ENCODE results near the gene BBLN.

BBLN gene

GRCh38 chr9:128145951-128146351 lies 14.1 kb upstream of the BBLN start:
- no peak for TF ChIP-seq EZH2 (optimal IDR thresholded peaks at IDR 0.05; ENCODE audit: low read depth, low read length)
- no peak for TF ChIP-seq EZH2phosphoT487 (IDR thresholded peaks at IDR 0.05; ENCODE audit: low read length)
- no peak for TF ChIP-seq CTCF (IDR thresholded peaks at IDR 0.05; ENCODE audit: low read length)
- Histone ChIP-seq H3K4me3 (ENCODE audit: low read length) (no peak overlapping the region), H3K9me3 (replicated peaks; ENCODE audit: insufficient read depth, low read length) (no peaks in the 10 kb centered on the region), H4K20me1 (ENCODE audit: insufficient read depth, low read length) (no peaks in the 10 kb centered on the region), H3K27ac (ENCODE audit: low read length) (no peak overlapping the region), H3K36me3 (replicated peaks; ENCODE audit: insufficient read depth, low read length) (no peaks in the 10 kb centered on the region), H2AFZ (ENCODE audit: low read length) (no peak overlapping the region), H3K79me2 (ENCODE audit: low read length) (no peaks in the 10 kb centered on the region), H3K4me1 (ENCODE audit: low read length) (no peaks in the 10 kb centered on the region), H3K4me2 (ENCODE audit: low read depth, low read length) (no peak overlapping the region), H3K9me2 (replicated peaks; ENCODE audit: insufficient read depth, low read length) (no peaks in the 10 kb centered on the region), H3K27me3 (replicated peaks; ENCODE audit: insufficient read depth, low read length) (peaks cover 7% of the 10 kb centered on the region; the same call in 1 of the 2 replicates), H3F3A (ENCODE audit: insufficient read depth, low read length) (no peaks in the 10 kb centered on the region), H3K9ac (ENCODE audit: low read length) (no peak overlapping the region)
- DNase-seq = no peak

- TF ChIP-seq EZH2 (optimal IDR thresholded peaks at IDR 0.05; ENCODE audit: low read depth, low read length) (no peak), EZH2phosphoT487 (IDR thresholded peaks at IDR 0.05; ENCODE audit: low read length) (no peak), CTCF (IDR thresholded peaks at IDR 0.05; ENCODE audit: low read length) (no peak)
- no peak overlapping the region for H3K4me2 ChIP-seq (ENCODE audit: low read depth, low read length)
- H3F3A ChIP-seq (ENCODE audit: insufficient read depth, low read length) = no peaks in the 10 kb centered on the region
- no peaks in the 10 kb centered on the region for H3K9me3 ChIP-seq (replicated peaks; ENCODE audit: insufficient read depth, low read length)
- H3K9me2 ChIP-seq (replicated peaks; ENCODE audit: insufficient read depth, low read length) = no peaks in the 10 kb centered on the region
- no peak for DNase-seq
- H2AFZ ChIP-seq (ENCODE audit: low read length) = no peak overlapping the region
- no peaks in the 10 kb centered on the region for H3K4me1 ChIP-seq (ENCODE audit: low read length)
- H4K20me1 ChIP-seq (ENCODE audit: insufficient read depth, low read length) = no peaks in the 10 kb centered on the region
- no peak overlapping the region for H3K27ac ChIP-seq (ENCODE audit: low read length)
- peaks cover 7% of the 10 kb centered on the region; the same call in 1 of the 2 replicates for H3K27me3 ChIP-seq (replicated peaks; ENCODE audit: insufficient read depth, low read length)
- H3K36me3 ChIP-seq (replicated peaks; ENCODE audit: insufficient read depth, low read length) = no peaks in the 10 kb centered on the region
- no peaks in the 10 kb centered on the region for H3K79me2 ChIP-seq (ENCODE audit: low read length)
- no peak overlapping the region for H3K4me3 ChIP-seq (ENCODE audit: low read length)
- no peak overlapping the region for H3K9ac ChIP-seq (ENCODE audit: low read length)
These were observed 13.4 kb upstream of the BBLN start for GRCh38 chr9:128146591-128147120.

DNA sequence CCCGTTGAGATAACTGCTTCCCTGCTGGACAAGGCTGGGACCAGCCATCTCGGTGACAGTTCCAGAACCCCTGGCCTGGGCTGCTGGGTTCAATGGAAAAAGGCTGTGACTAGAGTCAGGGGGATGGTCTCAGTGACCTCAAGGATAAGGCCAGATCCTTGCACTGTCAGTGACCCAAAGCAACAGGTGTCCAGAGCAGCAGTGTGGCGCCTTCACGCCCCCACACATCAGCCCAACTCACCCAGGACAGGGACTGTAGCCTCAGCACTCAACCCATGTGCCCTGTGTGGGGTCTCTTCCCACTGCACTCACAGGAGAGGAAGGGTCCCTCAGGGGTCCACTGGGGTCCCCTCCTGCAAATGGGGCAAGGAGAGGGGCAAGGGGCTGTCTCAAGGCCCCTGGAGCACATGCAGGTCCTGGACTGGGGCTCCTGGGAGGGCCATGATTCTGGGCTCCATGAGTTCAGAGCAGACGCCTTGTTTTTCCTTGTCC lies 11.5 kb upstream of the BBLN start:
- H3K9me3 ChIP-seq (replicated peaks; ENCODE audit: insufficient read depth, low read length) = no peaks in the 10 kb centered on the region
- no peaks in the 10 kb centered on the region for H3K4me1 ChIP-seq (ENCODE audit: low read length)
- peaks cover 7% of the 10 kb centered on the region; the same call in 1 of the 2 replicates for H3K27me3 ChIP-seq (replicated peaks; ENCODE audit: insufficient read depth, low read length)
- H3K9me2 ChIP-seq (replicated peaks; ENCODE audit: insufficient read depth, low read length) = no peaks in the 10 kb centered on the region
- no peaks in the 10 kb centered on the region for H3K79me2 ChIP-seq (ENCODE audit: low read length)
- no peak for DNase-seq
- no peak overlapping the region for H3K9ac ChIP-seq (ENCODE audit: low read length)
- H3K4me2 ChIP-seq (ENCODE audit: low read depth, low read length) = no peak overlapping the region
- H2AFZ ChIP-seq (ENCODE audit: low read length) = no peak overlapping the region
- H3K27ac ChIP-seq (ENCODE audit: low read length) = no peak overlapping the region
- H3K4me3 ChIP-seq (ENCODE audit: low read length) = no peak overlapping the region
- TF ChIP-seq EZH2phosphoT487 (IDR thresholded peaks at IDR 0.05; ENCODE audit: low read length) (no peak), CTCF (IDR thresholded peaks at IDR 0.05; ENCODE audit: low read length) (no peak), EZH2 (optimal IDR thresholded peaks at IDR 0.05; ENCODE audit: low read depth, low read length) (no peak)
- H3F3A ChIP-seq (ENCODE audit: insufficient read depth, low read length) = no peaks in the 10 kb centered on the region
- no peaks in the 10 kb centered on the region for H3K36me3 ChIP-seq (replicated peaks; ENCODE audit: insufficient read depth, low read length)
- no peaks in the 10 kb centered on the region for H4K20me1 ChIP-seq (ENCODE audit: insufficient read depth, low read length)

Data from MM.1S (cell line).